RWPE1 (cell line): Measurements from ENCODE around the gene ALDH1A1.

Experiments
- CTCF ChIA-PET: fragments of 350-600 bp; sonication (Branson Sonifier 250); formaldehyde crosslinking; extraction: SDS; loops from one replicate; lab custom pipeline; 2021; lab: Yijun Ruan, JAX
- POLR2A ChIA-PET: fragments of 400-600 bp; formaldehyde crosslinking; extraction: SDS; loops from one replicate; lab custom pipeline; 2020; ENCODE audit warnings: antibody characterized with exemption; ENCODE audit not compliant: low non-redundant PET; lab: Yijun Ruan, JAX
- DNase-seq: peaks from one replicate; pipeline ENCODE4 v3.0.0; 2012; ENCODE audit warnings: low spot score
- H3K27ac ChIP-seq: fragments of 450-650 bp; 2 replicates; pipeline ENCODE4 v1.5.1; 2017
- CTCF ChIP-seq: fragments of 450-650 bp; conservative IDR thresholded peaks from 2 replicates; pipeline ENCODE4 v1.5.1; 2017; ENCODE audit warnings: low read depth, mild to moderate bottlenecking

Gene ALDH1A1

GRCh38 chr9:72888067-72888466 lies 64.8 kb downstream of the ALDH1A1 start:
- ChIA-PET POLR2A (no interaction called here), CTCF (interaction anchor here (0.7 kb wide), 1 partner anchor 286 kb away, joined by 5 read pairs; no protein-coding TSS in a partner anchor)
- TF ChIP-seq CTCF, result no peak
- no peak overlapping the region for H3K27ac ChIP-seq
- no peak for DNase-seq

GRCh38 chr9:72886386-72886785 lies 66.5 kb downstream of the ALDH1A1 start:
- POLR2A ChIA-PET, result no interaction called here
- CTCF ChIA-PET, result no interaction called here
- no peak for DNase-seq
- TF ChIP-seq CTCF, result no peak
- H3K27ac ChIP-seq, result no peak overlapping the region

- no peak for TF ChIP-seq CTCF
- DNase-seq, result no peak
- no peak overlapping the region for H3K27ac ChIP-seq
- CTCF ChIA-PET, result interaction anchor here (0.6 kb wide), 1 partner anchor 155 kb away, joined by 4 read pairs; no protein-coding TSS in a partner anchor
- POLR2A ChIA-PET, result no interaction called here
Observed at GRCh38 chr9:72884508-72884907, 68.3 kb downstream of the ALDH1A1 start.

- no peak for TF ChIP-seq CTCF
- no peak overlapping the region for H3K27ac ChIP-seq
- ChIA-PET POLR2A (no interaction called here), CTCF (interaction anchor here (0.5 to 0.6 kb wide), 2 partner anchors 156 to 1219 kb away, joined by 3 to 4 read pairs; no protein-coding TSS in a partner anchor)
- DNase-seq, result no peak
Observed at GRCh38 chr9:72883875-72884274, 69.0 kb downstream of the ALDH1A1 start.

- TF ChIP-seq CTCF, result no peak
- POLR2A ChIA-PET, result no interaction called here
- no peak overlapping the region for H3K27ac ChIP-seq
- no peak for DNase-seq
- CTCF ChIA-PET, result interaction anchor here (0.6 to 1.1 kb wide), 2 partner anchors 11 to 75 kb away, joined by 3 to 4 read pairs; no protein-coding TSS in a partner anchor
Observed at GRCh38 chr9:72882117-72882775, 70.6 kb downstream of the ALDH1A1 start.

- no peak for TF ChIP-seq CTCF
- POLR2A ChIA-PET, result no interaction called here
- no peak overlapping the region for H3K27ac ChIP-seq
- DNase-seq, result no peak
- CTCF ChIA-PET, result no interaction called here
Observed at GRCh38 chr9:72880821-72881220, 72.0 kb downstream of the ALDH1A1 start.
